Measurements from ENCODE around the gene PRRG2. TPM values are rescaled to one million over a fixed set of nuclear protein-coding genes. Genes with fewer than 3 reads are reported as not detected.

The PRRG2 gene
- 0.56 TPM in 1 of 2 replicates, not detected in the other for total RNA-seq (2014; rRNA removed; shearing (Covaris generic))

DNA sequence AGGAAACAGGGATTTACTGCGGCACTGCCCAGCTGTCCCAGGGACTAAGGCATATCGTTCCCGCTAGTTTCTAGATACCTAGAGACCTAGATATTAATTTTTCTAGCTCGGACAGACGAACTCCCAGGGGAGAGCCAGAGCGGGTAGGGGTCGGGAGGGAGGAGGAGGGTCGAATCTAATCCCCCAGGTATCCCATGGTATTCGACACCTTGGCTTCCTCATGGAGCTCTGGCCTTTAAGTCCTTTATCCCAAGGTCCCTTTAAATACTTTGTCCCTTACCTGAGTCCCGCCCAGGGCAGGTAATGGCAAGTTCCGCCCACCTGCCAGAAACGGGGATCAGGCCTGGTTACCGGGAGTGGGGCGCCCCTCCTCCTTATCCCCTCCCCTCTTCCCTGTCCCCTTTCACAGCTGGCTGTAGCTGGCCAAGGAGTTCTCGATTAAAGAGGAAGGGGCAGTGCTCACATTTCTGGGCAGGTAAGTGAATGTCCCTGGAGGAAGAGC lies at the start of gene PRRG2:
PRRG2 (plus strand) TSS at position 310 of the 502 bp plus-strand sequence. CDS start 1,904 bp downstream, outside the sequence.
- no peak for DNase-seq (ENCODE audit: low spot score)

DNA sequence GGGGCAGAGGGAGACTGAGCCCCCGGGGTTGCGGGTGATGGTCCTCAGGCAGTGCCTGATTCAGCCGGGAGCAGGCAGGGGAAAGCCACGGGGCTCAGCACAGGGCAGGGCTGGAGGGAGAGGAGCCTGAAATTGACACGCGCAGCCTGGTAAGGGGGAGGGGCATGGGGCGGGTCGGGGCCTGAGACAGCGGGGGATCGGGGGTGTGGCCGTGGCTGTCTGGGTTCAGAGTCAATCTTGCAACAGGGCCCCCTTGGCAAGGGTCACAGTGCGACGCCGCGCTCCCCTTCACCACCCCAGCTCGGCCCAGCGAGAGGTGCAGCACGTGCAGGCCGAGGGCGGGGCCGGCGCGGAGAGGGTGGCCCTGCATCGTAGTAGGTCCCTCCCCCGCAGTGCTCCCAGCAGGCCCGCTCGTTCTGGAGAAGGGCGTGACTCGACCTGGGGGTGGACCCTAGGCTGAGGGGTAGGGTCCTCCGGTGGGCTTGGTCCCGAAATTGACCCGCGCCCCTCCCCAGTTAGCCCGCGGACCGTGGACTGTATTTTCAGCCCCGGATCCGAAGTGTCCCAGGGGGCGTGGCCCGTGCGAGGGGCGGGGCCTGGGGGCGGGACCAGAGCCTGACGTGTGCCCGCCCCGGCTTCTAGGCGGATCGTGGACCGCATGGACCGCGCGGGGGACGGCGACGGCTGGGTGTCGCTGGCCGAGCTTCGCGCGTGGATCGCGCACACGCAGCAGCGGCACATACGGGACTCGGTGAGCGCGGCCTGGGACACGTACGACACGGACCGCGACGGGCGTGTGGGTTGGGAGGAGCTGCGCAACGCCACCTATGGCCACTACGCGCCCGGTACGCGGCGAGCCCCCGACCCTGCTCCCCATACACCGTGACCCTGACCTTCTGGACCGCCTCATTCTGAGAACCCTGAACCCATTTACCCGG lies 47.3 kb upstream of the PRRG2 start:
- DNase-seq (ENCODE audit: low spot score), result peak; percentile 67

DNA sequence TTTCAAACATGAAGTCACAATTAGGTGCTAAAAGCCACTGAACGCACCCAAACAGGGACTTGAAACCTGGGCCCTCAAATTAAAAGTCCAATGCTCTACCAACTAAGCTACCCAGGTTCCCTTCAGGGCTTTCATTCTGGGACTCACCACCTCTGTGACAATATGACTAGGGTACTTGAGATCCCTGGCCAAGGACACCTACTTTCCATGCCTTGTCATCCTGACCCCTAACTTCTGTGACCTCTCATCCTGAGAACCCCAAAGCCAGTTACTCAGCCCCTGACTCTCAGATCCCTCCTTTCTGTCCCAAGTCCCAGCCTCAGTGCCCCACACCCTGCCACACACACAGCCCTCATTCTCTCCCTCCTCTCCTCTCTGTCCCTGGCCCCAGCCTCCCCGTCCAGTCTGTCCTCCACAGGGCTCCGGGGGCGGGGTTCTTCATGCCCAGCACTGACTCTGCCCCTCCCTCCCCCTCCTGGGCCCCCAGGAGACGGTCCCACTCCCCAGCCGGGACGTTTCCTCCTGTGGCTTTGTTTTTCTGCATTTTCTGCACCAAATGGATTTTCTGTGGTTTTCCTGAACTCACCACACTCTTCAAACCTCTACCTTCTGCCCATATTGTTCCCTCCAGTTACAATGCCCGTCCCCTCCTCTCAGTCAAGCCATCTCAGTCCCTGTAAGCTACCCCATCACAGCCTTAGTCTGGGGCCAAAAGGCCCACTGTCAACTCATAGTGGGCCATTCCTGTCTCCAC lies 46.3 kb upstream of the PRRG2 start:
- no peak for DNase-seq (ENCODE audit: low spot score)

DNA sequence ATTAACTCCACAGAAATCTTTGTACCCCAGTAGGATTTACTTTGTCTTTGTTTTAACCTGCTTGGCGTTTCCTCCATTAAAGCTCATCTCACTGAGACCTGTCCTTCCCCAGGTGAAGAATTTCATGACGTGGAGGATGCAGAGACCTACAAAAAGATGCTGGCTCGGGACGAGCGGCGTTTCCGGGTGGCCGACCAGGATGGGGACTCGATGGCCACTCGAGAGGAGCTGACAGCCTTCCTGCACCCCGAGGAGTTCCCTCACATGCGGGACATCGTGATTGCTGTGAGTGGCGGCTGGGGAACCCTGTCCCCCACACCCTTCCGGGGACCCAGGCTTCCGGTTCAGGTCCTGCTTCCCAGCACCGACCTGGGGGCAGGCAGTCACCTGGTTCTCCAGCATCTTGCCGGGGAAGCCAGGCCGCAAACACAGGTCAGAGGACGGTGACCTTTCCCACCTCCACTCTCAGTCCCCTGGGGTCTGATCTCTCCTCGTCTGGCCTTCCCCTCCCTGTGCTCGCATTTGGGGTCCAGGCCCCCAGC lies 44.1 kb upstream of the PRRG2 start:
- no peak for DNase-seq (ENCODE audit: low spot score)

DNA sequence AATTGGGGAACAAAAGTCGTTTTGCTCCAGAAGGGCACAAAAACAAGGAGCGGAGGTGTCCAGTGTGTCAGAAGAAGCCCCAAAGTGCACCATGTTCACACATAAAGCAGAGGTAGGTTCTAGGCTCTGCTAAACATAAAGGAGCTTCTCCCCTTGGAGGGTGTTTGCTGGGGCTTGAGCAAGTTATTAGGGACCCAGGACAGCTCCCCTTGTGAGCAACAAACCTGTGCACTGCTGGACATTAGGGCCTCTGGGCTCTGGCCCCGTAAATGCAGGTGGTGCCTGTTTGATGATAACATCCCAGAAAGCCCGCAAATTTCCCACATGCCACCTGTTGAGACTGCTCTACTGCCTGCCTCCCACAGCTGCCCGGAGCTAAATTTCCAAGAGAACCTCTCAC lies 42.5 kb upstream of the PRRG2 start:
- no peak for DNase-seq (ENCODE audit: low spot score)

DNA sequence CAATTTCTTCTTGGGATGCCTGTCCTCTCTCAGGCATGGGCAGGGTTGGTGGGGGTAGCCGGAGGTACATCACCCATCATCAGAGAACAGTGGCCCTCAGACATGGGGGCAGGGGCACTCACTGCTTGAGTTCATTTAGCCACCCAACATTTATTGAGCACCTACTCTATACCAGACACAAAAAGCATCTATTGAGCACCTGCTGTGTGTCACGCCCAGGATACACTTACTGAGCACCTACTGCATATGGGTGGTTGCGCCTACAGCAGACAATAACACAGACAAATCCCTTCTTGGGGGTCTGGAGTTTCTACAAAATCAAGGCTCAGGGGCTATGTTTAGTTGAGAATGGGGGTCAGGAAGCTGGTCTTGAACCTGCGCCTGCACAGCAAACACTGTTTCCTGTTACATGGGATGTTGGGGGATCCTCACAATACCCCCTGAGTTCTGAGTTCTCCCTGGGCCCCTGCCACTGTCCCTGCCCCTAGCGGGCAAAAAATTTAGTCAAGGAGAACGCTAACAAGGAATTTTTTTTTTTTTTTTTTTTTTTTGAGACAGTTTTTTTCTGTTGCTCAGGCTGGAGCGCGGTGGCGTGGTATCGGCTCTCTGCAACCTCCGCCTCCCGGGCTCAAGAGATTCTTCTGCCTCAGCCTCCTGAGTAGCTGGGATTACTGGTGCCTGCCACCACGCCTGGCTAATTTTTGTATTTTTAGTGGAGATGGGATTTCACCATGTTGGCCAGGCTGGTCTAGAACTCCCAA lies 41.7 kb upstream of the PRRG2 start:
- DNase-seq (ENCODE audit: low spot score), result no peak

DNA sequence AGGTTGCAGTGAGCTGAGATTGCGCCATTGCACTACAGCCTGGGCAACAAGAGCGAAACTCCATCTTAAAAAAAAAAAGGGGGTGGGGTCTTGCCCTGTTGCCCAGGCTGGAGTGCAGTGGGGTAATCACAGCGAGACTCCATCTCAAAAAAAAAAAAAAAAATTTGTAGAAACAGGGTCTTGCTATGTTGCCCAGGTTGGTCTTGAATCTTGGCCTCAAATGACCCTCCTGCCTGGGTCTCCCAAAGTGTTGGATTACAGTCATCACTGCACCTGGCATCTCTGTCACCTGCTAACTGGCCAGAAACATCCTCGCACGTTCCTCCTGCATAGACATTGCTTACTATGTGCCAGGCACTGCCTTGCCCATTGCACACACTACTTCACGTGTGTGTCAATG lies 39.2 kb upstream of the PRRG2 start:
- no peak for DNase-seq (ENCODE audit: low spot score)

DNA sequence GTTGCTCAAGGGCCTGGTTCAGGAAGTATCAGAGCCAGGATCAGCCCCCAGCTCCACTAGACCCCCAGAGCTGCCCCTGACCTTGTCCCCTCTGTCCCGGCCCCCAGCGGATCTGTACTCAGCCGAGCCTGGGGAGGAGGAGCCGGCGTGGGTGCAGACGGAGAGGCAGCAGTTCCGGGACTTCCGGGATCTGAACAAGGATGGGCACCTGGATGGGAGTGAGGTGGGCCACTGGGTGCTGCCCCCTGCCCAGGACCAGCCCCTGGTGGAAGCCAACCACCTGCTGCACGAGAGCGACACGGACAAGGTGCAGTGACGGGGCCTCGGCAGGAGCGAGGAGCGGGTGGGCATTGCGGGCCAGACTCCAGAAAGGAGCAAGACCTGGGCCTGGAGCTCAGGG lies 38.7 kb upstream of the PRRG2 start:
- DNase-seq (ENCODE audit: low spot score), result no peak

DNA sequence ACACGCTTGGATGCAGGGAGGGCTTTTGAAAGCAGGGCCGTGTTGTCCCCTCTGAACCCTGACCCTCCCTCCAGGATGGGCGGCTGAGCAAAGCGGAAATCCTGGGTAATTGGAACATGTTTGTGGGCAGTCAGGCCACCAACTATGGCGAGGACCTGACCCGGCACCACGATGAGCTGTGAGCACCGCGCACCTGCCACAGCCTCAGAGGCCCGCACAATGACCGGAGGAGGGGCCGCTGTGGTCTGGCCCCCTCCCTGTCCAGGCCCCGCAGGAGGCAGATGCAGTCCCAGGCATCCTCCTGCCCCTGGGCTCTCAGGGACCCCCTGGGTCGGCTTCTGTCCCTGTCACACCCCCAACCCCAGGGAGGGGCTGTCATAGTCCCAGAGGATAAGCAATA lies 38.1 kb upstream of the PRRG2 start:
- no peak for DNase-seq (ENCODE audit: low spot score)

DNA sequence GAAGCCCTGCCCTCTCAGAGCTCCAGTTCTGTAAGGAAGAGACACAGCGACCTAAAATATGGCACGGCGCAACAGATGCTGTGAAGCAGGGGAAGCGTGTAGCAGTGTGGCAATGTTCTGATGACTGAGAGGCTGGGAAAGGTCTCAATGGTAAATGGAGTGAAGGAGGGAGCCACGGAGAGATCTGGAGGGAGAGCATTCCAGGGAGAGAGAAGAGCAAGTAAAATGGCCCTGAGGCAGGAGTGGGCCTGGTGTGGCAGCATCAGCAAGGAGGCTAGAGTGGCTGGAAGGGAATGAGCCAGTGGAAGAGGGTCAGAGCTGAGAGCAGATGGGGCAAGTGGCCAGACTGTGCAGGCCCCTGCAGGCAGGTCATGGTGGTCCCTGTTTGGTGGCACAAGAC lies 37.0 kb upstream of the PRRG2 start:
- no peak for DNase-seq (ENCODE audit: low spot score)

DNA sequence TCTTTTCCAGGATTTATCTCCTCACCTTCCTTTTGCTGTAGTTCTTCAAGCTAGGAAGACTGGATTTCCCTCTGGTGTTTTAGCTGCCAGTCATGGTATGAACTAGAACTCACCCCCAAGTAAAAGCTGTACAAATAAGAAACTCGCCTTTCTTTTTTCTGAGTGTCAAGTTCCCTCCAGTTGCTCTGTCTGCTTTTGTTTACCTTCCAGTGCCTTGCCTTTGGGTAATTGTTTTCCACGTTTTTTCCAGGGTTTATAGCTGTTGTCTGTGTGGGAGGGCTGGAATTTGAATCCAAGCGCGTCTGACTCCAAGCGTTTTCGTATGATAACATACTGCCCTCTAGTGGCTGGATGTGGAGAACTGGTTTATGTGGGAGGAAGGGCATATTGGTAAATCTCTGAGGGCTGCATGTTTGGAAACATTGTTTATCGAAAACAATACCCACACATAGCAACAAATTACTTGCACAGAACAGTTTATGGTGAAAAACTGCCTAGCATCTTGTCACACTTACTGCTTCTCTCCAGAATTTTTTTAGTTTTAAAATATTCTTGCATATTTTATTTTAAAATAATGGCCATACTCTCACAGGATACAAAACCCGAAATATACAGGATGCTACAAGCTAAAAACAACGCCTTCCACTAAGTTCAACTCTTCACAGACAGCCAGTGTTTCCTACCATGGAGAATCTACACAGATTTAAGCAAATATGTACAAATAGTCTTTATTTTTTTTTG lies 34.1 kb upstream of the PRRG2 start:
- peak; percentile 92 for DNase-seq (ENCODE audit: low spot score)

DNA sequence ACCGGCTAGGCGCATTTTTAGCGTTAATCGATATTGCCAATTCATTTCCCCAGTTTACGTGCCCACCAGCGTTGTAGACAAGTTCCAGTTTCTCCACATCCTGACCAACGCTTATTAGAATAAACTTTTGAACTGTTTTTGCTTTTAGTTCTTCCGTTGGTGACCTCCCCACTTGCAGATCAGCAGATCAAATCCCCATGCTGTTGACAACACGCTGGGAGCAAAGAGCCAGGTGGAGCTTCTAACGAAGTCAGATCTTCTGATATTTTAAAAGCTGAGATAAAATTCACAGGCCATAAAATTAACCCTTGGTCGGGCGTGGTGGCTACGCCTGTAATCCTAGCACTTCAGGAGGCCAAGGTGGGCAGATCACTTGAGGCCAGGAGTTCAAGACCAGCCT lies 32.1 kb upstream of the PRRG2 start:
- DNase-seq (ENCODE audit: low spot score), result no peak

DNA sequence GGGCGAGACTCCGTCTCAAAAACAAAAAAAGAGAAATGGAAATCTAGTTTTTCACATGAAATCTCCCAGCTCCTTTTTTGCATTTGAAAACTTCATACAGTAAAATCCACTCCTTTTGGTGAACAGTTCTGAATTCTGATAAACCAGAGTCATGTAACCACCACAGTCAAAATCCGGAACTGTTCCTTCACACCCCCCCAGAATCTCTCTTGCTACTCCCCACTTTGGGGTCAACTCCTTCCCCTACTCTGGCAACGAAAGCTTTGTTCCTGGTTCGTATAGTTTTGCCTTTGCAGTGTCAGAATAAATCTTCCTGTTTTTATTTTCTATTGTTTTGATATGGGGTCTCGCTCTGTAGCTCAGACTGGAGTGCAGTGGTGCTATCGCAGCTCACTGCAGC lies 29.6 kb upstream of the PRRG2 start:
- DNase-seq (ENCODE audit: low spot score), result no peak

DNA sequence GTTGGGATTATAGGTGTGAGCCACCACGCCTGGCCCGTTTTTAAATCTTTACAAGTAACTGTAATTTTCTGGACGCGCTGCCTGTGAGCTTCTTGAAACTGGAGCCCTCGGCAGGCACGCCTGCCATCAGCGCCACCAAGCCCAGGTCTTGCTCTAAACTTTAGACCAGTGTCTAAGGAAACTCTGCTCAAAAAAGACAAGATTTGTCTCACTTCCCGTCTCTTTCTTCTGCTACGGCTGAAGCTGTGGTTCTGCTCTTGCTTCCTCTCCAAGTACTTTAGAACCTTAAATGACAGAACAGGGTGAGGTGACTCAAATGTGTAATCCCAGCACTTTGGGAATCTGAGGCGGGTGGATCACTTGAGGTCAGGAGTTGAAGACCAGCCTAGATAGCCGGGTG lies 28.4 kb upstream of the PRRG2 start:
- no peak for DNase-seq (ENCODE audit: low spot score)

DNA sequence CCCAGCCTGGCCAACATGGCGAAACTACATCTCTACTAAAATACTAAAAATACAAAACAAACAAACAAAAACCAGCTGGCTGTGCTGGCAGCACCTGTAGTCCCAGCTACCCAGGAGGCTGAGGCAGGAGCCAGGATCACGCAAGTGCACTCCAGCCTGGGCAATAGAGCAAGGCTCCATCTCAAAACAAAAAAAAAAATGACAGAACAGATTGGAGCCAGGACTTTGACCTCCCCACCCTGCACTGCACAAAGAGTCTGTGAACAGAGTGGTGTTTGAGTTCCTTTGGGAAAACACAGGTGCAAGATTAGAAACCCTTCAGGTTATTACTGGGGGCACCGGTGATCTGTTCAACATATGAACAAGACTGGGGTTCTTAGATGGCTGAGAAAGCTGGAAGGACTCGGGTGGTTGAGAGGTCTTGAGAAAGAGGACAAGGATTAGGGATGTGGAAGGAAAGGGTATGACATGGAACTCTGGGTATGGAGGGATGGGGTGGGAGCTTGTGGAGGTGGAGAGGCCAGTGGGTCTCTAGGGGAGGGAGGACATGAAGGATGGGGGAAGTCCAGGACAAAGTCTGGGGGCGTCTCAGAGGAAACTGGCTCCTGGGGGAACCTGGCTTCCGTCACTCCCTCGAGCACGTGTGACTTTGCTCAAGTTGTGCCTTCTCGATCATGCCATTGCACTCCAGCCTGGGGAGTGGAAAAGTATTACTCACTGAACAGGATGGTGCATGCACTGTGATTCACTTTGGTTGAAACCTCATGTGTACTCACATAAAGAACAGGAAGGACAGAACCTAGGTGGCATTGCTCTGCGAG lies 27.5 kb upstream of the PRRG2 start:
- DNase-seq (ENCODE audit: low spot score), result no peak

DNA sequence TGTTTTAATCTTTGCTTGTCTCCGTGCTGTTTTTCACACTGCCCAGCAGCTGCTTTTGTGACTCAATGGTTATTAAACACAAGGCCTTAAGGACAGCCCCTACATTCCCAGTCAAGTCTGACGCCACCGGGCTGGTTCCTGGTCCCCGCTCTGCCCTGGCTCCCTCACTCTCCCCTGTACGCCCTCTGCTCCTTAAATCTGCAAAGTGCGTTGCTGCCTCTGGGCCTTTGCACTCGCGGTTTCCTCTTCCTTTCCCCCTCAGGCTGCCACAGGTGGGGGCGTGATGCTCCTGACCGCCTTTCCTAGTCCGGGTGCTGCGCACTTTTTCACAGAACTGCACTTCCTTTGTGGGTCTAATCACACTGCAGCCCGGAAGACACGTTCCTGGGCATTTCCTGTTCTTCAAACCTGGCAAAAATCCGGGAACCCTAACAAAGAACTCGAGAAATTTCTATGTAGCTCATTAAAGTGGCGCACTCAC lies 26.4 kb upstream of the PRRG2 start:
- DNase-seq (ENCODE audit: low spot score), result no peak

DNA sequence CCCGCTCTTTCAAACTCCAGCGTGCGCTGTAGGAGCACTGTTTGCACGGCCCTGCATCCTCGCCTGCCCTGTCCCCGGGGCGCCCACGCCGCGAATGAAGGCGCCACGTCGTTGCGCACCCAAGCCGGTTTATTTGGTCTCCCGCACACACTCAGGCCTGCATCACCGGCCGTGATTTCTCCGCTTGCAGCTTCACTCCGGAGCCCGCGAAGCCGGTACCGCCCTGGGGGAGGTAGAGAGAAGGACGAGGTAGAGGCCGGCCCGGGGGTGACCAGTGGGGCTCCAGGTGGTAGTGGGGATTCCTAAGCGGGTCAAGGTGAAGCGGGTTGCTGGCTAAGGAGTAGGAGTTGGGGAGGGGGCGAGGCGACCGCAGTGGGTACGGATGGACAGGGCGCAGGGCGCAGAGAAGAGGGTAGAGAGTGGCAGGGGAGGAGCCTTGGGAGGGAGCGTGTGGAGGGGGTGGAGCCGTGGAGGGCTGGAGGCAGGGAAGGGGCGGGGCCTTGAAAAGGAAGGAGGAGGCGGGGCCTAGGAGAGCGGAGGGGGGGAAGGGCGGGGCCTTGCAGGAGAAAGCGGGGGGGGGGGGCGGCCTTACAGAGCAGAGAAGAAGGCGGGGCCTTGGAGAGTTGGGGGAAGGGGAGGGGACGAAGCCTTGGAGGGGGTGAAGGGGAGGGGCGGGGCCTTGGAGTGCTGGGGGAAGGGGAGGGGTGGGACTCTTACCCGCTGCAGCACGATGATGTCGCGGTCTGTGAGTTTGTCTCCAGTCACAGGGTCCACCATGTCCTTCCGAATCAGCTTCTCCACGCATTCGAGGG lies 25.3 kb upstream of the PRRG2 start:
- DNase-seq (ENCODE audit: low spot score), result no peak

DNA sequence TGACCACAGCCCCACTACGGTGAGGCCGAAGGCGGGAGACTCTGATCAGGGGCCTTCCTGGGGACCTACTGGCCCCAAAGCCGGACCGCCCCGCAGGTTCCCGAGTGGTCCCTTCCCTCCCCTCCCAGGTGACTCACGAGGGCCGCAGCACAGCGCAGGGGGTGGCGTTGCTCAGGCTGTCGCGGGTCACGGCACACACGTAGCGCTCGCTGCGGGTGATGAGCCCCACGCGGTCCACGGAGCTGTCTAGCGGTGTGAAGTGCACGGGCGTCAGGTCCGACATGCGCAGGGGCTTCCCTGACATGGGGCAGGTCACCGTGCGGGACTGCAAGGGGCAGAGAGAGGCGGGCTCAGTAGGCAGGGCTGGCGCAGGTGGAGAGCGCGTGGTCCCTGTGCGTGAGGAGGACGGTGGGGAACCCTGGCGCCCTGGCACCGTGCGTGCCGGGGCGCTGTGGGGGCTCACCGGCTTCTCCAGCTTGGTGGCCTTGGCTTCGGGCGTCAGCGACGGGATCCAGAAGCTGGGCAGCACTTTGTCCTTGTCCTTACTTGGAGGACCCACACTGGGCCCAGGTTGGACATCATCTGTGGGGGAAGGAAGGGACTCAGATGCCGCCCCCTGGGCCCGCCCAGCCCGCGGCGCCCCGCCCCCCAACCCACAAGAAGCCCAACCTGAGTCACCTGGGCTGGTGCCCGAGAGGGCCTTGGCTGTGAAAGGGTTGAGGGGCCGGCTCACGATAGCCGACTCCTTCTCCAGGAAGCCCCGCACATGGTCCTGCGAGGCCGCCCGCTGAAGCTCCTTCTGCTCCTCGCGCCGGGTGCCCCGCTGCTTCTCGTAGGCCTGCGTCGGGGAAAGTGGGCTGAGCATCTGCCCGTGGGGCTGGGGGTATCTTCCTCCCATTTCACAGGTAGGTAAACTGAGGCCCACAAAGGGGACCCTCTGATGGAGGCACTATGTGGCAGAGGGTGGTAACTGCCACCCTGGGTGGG lies 24.4 kb upstream of the PRRG2 start:
- no peak for DNase-seq (ENCODE audit: low spot score)
